ENCODE measurements around the gene DPP10. TPM values are rescaled to one million over a fixed set of nuclear protein-coding genes. Genes with fewer than 3 reads are reported as not detected.

Gene DPP10
- total RNA-seq, 1 experiment from 2014 or later = not detected

DNA sequence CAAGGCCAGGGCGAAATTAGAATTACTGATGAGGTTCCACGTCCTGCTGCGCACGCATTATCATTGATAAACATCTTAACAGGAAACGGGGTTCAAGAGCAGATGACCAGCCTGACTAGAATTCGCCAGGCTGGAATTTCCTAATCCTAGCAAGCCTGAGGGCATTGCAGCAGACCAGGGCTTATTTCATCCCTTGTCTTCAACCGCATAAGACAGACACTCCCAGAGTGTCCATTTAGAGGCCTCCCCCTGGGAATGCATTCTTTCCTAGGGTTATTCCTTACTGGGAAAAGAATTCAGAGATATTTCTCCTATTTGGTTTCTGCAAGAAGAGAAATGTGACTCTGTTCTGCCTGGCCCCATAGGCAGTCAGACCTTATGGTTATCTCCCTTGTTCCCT is 486.8 kb downstream of the DPP10 start:
- no peak overlapping the region for H3K4me3 Mint-ChIP-seq (ENCODE audit: unreplicated experiment)
- TF ChIP-seq, protein P1, sequence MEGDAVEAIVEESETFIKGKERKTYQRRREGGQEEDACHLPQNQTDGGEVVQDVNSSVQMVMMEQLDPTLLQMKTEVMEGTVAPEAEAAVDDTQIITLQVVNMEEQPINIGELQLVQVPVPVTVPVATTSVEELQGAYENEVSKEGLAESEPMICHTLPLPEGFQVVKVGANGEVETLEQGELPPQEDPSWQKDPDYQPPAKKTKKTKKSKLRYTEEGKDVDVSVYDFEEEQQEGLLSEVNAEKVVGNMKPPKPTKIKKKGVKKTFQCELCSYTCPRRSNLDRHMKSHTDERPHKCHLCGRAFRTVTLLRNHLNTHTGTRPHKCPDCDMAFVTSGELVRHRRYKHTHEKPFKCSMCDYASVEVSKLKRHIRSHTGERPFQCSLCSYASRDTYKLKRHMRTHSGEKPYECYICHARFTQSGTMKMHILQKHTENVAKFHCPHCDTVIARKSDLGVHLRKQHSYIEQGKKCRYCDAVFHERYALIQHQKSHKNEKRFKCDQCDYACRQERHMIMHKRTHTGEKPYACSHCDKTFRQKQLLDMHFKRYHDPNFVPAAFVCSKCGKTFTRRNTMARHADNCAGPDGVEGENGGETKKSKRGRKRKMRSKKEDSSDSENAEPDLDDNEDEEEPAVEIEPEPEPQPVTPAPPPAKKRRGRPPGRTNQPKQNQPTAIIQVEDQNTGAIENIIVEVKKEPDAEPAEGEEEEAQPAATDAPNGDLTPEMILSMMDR (IDR thresholded peaks at IDR 0.05; ENCODE audit: unreplicated experiment) = no peak
- ChIA-PET POLR2A (no interaction called here), CTCF (no interaction called here)
- no peaks in the 10 kb centered on the region for H3K36me3 Mint-ChIP-seq (ENCODE audit: insufficient read depth, unreplicated experiment)
- no peak overlapping the region for H3K27ac Mint-ChIP-seq (ENCODE audit: low read depth, unreplicated experiment)
- no peaks in the 10 kb centered on the region for H3K27me3 Mint-ChIP-seq (ENCODE audit: insufficient read depth, unreplicated experiment)
- H3K9me3 Mint-ChIP-seq (ENCODE audit: unreplicated experiment) = peaks cover 22% of the 10 kb centered on the region
- intact Hi-C loops (cut with micrococcal nuclease) = no loop called here
- DNase-seq (ENCODE audit: unreplicated experiment) = no peak
- H3K4me1 Mint-ChIP-seq (ENCODE audit: insufficient read depth, unreplicated experiment) = no peaks in the 10 kb centered on the region
- no TSS peak for BruUV-seq (replicated peaks)

DNA sequence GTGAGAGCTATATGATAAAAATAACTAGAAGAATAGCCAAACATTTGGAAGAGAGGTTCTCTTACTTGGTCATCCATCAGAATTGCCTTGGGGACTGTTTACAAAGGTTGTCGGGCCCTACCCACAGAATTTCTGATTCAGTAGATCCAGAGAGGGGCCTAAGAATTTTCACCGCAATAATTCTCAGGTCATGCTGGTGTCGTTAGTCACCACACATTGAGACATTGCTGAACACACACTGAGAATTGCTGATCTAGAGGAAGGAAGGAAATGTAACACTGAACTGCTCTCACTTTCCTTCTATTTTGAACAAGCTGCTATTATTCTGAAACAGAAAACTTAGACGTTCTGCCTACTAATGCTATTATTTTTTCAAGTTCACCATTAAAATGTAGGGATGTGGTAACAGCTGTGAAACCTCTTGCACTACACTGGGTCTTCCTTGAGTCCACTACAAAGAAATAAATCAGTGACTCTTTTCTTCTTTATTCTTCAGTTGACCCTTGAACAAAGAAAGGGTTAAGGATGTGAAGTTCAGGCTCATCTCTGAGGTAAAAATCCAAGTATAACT is 491.3 kb downstream of the DPP10 start:
- DNase-seq (ENCODE audit: unreplicated experiment) = no peak
- no peaks in the 10 kb centered on the region for H3K36me3 Mint-ChIP-seq (ENCODE audit: insufficient read depth, unreplicated experiment)
- TF ChIP-seq, protein P1 (IDR thresholded peaks at IDR 0.05; ENCODE audit: unreplicated experiment) = no peak
- no TSS peak for BruUV-seq (replicated peaks)
- ChIA-PET POLR2A (no interaction called here), CTCF (interaction anchor here (0.7 kb wide), 1 partner anchor 81 kb away, joined by 3 read pairs; no protein-coding TSS in a partner anchor)
- H3K4me3 Mint-ChIP-seq (ENCODE audit: unreplicated experiment) = no peak overlapping the region
- H3K27ac Mint-ChIP-seq (ENCODE audit: low read depth, unreplicated experiment) = no peak overlapping the region
- H3K27me3 Mint-ChIP-seq (ENCODE audit: insufficient read depth, unreplicated experiment) = peaks cover 15% of the 10 kb centered on the region
- intact Hi-C loops (cut with micrococcal nuclease) = no loop called here
- H3K4me1 Mint-ChIP-seq (ENCODE audit: insufficient read depth, unreplicated experiment) = no peaks in the 10 kb centered on the region
- H3K9me3 Mint-ChIP-seq (ENCODE audit: unreplicated experiment) = peaks cover 29% of the 10 kb centered on the region

DNA sequence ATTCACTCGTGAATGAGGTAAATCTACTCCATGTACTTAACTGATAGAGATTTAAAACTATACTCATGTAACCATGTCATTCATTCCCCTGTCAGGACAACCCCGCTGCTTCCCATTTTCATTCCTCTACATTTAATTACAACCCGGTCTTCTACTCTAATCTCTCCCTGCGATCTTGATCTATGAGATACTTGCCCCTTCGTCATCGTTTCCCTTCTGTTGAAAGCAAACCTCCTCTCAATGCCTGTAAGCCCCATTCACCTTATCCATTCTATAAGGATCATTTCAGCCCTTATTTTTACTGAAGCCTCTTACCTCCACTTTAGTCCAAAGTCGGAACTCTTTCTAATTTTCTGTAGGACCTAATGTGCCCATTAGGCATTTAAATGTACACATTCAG is 492.6 kb downstream of the DPP10 start:
- peaks cover 15% of the 10 kb centered on the region for H3K27me3 Mint-ChIP-seq (ENCODE audit: insufficient read depth, unreplicated experiment)
- no peak overlapping the region for H3K4me3 Mint-ChIP-seq (ENCODE audit: unreplicated experiment)
- BruUV-seq (replicated peaks) = no TSS peak
- DNase-seq (ENCODE audit: unreplicated experiment) = no peak
- CTCF ChIA-PET = no interaction called here
- H3K27ac Mint-ChIP-seq (ENCODE audit: low read depth, unreplicated experiment) = no peak overlapping the region
- H3K9me3 Mint-ChIP-seq (ENCODE audit: unreplicated experiment) = peaks cover 17% of the 10 kb centered on the region
- intact Hi-C loops (cut with micrococcal nuclease) = no loop called here
- H3K36me3 Mint-ChIP-seq (ENCODE audit: insufficient read depth, unreplicated experiment) = no peaks in the 10 kb centered on the region
- no peaks in the 10 kb centered on the region for H3K4me1 Mint-ChIP-seq (ENCODE audit: insufficient read depth, unreplicated experiment)
- TF ChIP-seq, protein P1 (IDR thresholded peaks at IDR 0.05; ENCODE audit: unreplicated experiment) = no peak
- POLR2A ChIA-PET = no interaction called here

DNA sequence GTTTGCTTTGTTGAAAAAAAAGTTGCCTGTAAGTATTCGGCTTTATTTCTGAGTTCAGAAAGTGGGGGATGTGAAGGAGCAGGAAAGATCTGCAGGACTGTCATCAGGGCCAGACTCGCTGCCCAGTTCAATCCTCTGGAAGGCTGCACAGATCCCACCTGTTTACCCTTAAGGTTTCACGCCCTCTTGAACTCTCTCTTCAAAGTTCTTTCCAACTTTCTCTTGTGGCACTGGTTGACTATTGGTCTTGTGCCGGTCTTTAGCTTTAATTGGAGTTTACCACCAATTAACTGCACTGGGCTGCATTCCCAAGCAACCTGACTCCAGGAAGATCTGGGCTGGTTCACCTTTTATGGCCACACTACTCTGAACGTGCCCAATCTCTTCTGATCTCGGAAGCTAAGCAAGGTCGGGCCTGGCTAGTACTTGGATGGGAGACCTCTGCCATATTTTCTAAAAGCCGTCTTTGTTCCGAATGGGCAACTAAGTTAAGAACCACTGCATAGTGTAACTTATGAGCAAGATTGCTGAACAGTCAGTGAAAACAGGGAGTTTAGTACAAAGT is 495.0 kb downstream of the DPP10 start:
- Mint-ChIP-seq H3K4me1 (ENCODE audit: insufficient read depth, unreplicated experiment) (no peaks in the 10 kb centered on the region), H3K27me3 (ENCODE audit: insufficient read depth, unreplicated experiment) (peaks cover 15% of the 10 kb centered on the region), H3K9me3 (ENCODE audit: unreplicated experiment) (peaks cover 8% of the 10 kb centered on the region), H3K27ac (ENCODE audit: low read depth, unreplicated experiment) (no peak overlapping the region), H3K4me3 (ENCODE audit: unreplicated experiment) (no peak overlapping the region), H3K36me3 (ENCODE audit: insufficient read depth, unreplicated experiment) (no peaks in the 10 kb centered on the region)
- TF ChIP-seq, protein P1 (IDR thresholded peaks at IDR 0.05; ENCODE audit: unreplicated experiment) = no peak
- POLR2A ChIA-PET = no interaction called here
- BruUV-seq (replicated peaks) = no TSS peak
- intact Hi-C loops (cut with micrococcal nuclease) = no loop called here
- no peak for DNase-seq (ENCODE audit: unreplicated experiment)
- CTCF ChIA-PET = interaction anchor here (0.6 kb wide), 1 partner anchor 8 kb away, joined by 3 read pairs; no protein-coding TSS in a partner anchor

Data from MCF 10A (cell line).